COR-L47 (cell line): ENCODE results near the gene DNAJC18.
"Not testable (repeated sequence)": the region's sequence is repeated elsewhere in the genome, so short reads cannot be mapped to it uniquely, and the experiment has no call there.

ENCODE experiments used
- DNase-seq: peaks from one replicate; lab custom pipeline; 2025; lab: John Stamatoyannopoulos, UW

Gene DNAJC18

GRCh38 chr5:139388198-139388821 is 51.0 kb downstream of the DNAJC18 start:
- no peak for DNase-seq

- DNase-seq, result no peak
Observed at GRCh38 chr5:139387611-139388197, 51.6 kb downstream of the DNAJC18 start.

DNA sequence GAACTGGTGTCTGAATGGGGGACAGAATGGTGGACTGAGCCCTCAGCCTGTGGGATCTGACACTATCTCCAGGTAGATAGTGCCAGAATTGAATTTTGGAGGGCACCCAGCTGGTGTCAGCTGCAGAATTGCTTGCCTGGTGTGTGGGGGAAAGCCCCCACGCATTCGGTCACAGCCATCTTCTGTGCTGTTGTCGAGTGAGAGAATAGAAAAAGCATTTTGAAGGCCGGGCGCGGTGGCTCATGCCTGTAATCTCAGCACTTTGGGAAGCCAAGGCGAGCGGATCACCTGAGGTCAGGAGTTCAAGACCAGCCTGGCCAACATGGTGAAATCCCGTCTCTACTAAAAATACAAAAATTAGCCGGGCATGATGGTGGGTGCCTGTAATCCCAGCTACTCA is 52.4 kb downstream of the DNAJC18 start:
- DNase-seq, result not testable (repeated sequence)

DNA sequence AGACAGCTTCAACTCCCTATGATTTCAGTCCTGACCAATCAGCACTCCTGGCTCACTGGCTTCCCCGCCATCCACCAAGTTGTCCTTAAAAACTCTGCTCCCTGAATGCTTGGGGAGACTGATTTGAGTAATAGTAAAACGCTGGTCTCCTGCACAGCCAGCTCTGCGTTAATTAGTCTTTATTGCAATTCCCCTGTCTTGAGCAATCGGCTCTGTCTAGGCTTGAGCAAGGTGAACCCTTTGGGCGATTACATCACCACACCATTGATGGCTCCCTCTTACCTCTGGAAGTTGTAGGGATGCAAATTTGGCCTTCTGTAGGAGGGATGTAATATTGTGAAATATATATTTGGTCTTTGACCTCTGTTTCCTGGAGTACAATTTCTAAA is 53.3 kb downstream of the DNAJC18 start:
- no peak for DNase-seq

DNA sequence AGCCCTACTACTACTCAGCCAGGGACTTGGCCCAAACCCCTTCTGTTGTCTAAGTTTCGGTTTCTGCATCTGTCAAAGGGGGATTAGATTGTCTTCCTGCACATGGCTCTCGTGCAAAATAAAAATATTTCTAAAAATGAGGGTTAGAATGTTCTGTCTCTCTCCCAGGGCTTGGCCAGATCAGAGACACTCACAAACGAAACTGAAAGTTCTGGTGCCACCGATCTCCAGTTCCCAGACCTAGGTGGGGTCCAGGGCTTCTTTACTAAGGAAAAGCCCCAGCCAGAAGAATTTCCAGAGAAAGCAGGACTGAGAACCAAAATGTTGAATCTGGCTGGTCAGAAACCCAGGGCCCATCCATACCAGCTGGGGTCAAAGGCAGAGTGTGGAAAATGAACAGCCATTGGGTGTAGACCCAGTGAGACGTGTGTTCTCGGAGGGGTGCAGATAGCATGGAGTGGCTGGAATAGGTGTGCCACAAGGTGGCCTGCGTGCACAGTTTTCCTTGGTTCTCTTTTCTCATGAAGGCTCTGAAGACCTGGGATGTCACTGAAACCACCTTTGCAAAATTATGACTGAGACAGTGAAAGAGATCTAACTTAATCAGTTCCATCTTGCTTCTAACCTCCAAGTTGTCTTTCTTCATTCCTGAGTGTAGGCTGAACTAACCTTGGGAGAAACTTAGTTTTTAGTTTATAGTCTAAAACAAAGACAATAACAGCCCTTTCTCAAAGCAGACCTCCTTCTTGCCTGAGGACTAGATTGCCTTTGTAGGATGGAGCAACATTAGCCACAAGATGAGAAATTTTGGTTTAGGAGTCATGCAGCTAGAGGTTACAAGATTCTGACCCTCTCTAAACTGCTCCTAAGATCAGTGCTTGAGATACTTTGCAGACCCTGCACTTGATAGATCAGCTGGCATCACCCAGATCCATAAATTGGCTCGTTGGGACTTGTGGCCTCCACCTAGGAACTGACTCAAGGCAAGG is 54.0 kb downstream of the DNAJC18 start:
- no peak for DNase-seq

GRCh38 chr5:139384591-139385051 is 54.7 kb downstream of the DNAJC18 start:
- no peak for DNase-seq

DNA sequence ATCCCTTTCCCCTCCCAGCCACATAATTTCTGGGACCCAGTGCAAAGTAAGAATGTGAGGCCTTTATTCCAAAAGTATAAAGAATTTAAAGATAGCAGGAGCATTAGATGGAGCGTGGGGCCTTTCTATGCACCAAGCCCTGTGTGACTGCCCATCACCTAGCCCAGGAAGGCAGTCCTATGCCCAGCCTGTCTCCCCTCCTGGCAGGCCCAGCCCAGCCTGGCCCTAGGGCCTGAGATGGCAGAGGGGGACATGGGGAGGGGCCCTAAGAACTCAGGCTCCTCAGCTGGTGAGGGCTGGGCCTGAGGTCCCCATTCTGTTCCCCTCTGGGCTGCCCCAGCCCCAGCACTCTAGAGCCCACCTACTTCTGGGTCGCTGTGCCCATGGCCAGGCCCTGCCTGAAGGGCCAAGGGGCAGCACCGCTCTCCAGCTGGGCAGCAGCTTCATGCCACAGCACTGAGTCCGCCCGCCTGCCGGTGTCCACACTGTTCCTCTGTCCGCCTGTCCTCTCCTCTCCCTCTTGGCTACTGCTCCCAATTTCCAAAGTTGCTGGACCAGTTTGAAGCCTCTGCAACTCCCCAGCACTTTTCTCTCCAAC is 55.2 kb downstream of the DNAJC18 start:
- no peak for DNase-seq

DNA sequence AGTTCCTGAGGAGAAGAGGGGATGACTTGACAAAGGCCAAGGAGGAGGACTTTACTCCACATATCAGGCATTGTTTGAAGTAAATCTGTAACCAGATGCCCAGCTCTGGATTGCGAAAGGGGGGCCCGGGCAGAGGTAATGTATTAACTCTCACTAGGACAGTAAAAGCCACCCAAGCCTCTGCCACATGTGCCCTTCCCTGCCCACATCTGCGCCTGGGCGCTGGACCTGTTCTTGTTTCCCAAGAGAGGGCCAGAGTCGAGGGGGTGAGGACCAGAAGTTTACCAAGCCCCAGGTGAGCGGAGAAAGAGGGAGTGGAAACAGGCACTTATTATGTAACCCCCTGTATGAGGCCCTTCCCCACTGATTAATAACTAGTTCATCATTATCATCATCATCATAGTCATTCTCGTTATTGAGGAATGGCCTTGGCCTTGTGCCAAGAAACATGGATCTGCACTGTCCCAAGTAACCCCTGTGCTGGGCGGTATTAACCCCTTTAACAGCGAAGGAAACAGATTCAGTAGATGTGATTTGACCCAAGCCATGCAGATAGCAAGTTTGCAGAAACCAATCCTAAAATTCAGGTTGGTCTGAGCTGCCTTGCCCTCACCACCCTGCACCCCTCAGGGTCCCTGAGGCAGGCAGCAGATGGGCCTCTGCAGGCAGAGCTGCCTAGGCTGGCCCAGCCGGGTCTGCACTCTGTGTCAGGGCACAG is 55.9 kb downstream of the DNAJC18 start, which contains the start of gene SLC23A1:
TSS of gene SLC23A1 (minus strand) at position 23 of the 718 bp plus-strand sequence. CDS start 44 bp downstream, outside the sequence.
- DNase-seq, result no peak

DNA sequence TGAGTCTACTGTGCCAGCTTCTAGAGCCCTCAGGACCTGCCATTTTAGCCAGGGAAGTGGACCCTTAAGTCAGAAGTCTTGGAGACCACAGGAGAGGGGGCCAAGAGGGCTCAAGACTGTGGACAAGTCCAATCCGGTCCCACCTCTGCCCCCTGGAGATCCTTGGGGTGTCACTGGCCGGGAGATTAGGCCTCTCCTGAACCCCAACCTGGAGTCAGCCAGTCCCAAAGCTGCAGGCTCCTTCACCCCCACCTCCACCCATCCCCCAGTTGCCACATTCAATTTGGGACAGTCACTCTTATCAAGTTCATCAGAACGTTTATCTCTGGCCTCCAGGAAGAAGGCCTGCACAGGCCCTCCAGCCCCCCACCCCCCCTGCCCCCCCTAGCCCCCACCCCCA is 56.5 kb downstream of the DNAJC18 start:
- no peak for DNase-seq

DNA sequence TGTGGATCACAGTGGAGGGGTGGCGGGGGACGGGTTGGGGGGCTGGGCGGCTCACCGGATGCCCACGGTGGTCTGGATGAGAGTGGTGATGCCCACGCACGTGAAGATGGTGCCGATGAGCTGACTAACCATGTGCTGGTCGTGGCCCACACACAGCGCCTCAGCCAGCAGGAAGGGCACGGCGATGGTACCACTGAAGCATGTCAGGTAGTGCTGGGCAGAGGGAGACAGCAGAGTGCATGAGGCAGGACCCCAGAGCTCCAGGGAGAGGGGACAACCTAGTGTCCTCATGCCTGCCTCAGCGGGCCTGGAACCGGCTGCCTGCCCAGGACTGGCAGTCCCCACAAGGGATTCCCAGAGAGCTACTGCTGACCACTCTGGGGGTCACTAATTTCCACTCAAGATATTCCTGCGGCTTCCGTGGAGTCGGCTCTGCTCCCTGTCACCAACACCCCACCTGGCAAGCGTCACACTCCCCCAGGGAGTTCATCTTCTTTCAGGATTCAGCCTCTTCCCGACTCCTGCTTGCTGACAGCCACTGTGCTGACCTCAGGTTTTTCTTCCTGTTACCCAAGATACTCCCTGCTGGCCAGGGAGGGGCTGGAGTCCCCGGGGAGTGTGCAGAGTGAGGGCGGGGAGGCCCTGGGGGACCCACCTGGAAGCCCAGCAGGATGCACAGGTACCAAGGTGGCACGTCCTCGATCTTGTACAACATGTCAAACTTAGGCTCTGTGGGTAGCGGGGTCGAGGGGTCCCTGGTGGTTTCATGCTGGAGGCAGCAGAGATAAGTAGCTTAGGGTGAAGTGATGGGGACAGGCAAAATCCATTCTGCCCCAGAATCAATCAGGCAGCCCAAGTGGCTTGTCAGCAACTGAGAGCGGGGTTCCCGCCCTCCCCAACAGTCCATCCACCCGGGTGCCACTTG is 57.2 kb downstream of the DNAJC18 start:
- no peak for DNase-seq

DNA sequence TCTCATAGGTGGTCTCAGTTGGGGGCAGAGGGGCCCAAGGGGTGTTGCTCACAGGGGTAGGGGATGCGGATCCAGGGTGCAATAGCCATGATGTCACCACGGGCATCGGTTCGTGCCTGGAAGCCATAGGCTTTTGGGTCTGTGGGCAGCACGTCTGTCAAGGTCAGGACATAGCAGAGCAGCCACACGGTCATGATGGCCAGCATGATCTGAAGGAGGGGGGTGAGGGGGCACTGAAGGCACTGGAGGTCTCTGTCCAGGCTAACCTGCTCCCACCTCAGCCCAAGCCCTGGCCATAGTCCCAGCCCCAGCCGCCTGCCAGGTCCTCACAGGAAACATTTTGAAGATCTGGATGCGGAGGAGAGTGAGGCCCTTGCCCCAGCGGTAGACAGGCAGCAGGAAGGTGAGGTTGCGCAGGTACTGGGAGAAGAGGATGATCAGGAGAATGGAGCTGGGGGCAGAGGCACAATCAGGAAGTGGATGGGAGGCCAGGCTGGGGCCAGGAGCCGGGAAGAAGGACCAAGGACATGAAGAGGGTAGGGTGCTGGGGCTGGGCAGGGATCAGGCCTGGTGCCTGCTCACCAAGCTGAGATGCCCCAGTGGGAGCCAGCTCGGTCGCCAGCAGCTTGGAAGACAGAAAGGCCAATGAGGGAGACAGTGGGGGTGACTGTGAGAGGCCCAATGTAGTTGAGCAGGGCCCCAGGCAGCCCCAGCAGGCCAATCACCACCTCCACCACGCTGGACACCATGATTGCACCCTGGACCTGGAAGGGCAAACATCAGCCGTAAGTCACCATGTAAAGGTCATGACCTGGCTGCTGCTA is 59.5 kb downstream of the DNAJC18 start:
- DNase-seq, result no peak

- DNase-seq, result no peak
Observed at GRCh38 chr5:139378941-139379361, 60.4 kb downstream of the DNAJC18 start.

DNA sequence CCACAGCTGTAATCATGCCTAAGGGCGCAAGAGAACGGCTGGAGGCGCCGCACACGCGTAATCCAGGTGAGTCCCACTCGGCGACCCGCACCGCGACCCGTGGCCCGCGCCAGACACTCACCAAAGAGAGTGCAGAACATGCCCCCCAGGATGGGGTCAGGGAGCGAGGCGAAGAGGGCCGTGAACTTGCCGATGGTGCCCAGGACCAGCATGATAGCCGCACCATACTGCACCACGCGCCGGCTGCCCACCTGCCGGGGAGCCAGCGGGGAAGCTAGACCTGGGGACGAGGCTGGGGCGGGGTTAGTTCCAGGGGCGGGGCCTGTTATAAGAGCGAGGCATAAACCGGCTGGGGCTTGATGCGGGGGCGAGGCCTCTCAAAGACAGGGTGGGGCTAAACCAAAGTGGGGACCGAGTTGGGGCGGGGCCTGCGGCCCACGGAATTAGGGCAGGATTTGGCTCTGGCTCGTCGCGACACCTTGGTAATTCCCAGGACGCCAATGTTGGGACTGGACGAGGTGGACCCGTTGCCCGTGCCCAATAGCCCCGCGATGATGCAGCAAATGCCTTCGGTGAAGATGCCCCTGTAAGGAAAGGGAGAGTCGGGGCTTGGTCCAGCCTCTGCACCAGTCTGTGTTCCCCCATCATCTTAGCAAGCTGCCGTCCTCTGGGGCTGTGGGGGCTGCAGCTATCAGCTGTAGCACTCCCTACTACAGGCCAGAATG is 61.1 kb downstream of the DNAJC18 start:
- DNase-seq, result no peak

GRCh38 chr5:139377226-139377625 is 62.1 kb downstream of the DNAJC18 start:
- DNase-seq, result no peak

DNA sequence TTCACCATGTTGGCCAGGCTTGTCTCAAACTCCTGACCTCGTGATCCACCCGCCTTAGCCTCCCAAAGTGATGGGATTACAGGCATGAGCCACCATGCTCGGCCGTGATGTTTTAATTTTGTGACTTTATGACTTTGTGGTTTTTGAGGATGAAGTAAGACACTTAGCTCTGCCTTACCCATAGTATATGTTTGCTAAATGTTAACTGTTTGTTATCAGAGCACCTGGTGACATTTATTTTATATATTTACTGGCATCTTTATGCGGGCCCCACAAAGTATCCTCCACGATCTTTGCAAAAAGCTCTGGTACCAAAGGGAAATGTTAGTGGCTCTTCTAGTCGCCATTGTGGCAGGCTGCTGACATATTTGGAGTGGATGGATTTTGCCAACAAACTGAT is 63.0 kb downstream of the DNAJC18 start:
- no peak for DNase-seq

GRCh38 chr5:139374909-139375308 is 64.4 kb downstream of the DNAJC18 start:
- no peak for DNase-seq

DNA sequence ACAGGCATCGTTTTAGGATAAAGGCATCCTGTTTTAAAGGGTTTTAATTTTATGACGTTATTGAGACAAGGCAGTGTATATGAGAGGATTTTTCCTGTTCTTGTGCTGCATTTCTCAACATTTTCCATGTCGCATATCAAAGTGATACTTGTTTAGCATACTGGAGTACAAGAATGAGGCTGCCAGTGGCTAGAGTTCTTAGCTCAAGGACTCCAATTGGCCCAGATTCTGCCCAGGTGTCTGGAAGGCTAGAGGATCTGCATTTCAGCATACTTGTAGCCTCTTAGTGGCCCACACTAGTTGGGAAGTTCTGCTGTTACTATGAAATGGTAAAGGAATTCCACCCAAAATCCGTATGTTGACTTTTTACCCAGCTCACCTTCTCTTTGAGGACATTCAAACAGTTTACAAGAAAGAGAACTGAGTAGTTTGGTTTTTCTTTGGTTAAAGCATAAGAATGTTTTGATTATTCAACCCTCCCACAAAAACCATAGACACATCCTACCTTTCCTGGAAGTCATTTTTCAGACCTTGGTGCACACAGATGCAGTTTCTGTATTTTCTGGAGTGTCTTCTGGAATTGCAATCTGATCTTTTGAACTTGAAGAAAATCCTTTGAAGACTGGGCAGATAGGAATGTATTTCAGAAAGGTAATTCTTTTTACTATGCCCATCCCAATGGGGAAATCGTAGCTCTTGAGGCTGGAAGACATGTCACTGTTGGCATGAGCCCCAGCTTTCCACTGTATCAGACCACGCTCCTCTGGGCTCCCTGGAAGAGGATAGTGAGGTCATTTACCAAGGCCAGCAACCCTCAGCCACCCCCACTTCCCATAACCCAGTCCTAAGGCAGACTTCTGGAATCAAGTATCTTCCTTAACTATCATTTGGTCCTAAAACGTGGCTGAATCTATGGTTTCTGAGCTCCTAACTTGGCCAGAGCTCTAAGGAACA is 67.6 kb downstream of the DNAJC18 start:
- no peak for DNase-seq

DNA sequence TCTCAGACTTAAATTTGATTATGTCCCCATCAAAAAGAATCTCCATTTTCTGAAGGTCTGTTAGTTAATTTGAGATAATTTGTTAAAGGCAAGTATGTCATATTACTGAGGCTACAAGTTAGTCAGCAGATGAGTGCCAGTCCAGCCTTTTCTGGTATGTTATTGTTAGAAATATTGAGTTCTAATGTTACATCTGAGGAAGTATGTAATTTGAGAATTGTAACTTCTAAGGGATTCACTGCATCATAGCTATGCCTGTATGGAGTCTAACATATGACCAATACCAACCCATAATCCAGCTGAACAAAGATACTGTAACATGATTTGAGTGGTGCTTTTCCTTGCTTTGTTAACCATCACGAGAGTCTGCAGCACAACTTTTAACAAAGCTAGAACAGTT is 70.1 kb downstream of the DNAJC18 start:
- no peak for DNase-seq
